Progenitor cell of endocrine pancreas (in vitro differentiated cells): ENCODE results near the gene FOXC2. TPM values are rescaled to one million over a fixed set of nuclear protein-coding genes. Genes with fewer than 3 reads are reported as not detected.

Source experiments
- DNase-seq: peaks from one replicate; pipeline ENCODE4 v3.0.0; 2021; ENCODE audit warnings: low spot score; ENCODE audit not compliant: unreplicated experiment
- H3K27ac Mint-ChIP-seq: 2 replicates; pipeline ENCODE4 v1.8.0; 2021; ENCODE audit warnings: mild to moderate bottlenecking, moderate library complexity, mixed read lengths
- H3K27me3 Mint-ChIP-seq: 2 replicates; pipeline ENCODE4 v1.8.0; 2021; ENCODE audit warnings: mixed read lengths
- H3K36me3 Mint-ChIP-seq: 2 replicates; pipeline ENCODE4 v1.8.0; 2022; ENCODE audit warnings: mixed read lengths; ENCODE audit not compliant: insufficient read depth
- H3K4me1 Mint-ChIP-seq: 2 replicates; pipeline ENCODE4 v1.8.0; 2021; ENCODE audit warnings: low read depth, mixed read lengths
- H3K4me3 Mint-ChIP-seq: 2 replicates; pipeline ENCODE4 v1.8.0; 2021; ENCODE audit warnings: low read depth, mild to moderate bottlenecking, moderate library complexity, mixed read lengths
- H3K9me3 Mint-ChIP-seq: 2 replicates; pipeline ENCODE4 v1.8.0; 2021; ENCODE audit warnings: low read depth, mixed read lengths
- total RNA-seq: library from RNA; stranded (reverse); gene quantifications from 2 replicates; pipeline ENCODE4 v1.2.1, GENCODE V29; 2021
- TF ChIP-seq, protein P1 (sequence below): fragments of 200-600 bp; sonication (generic); IDR thresholded peaks from one replicate; pipeline ENCODE4 v1.5.0; 2021; ENCODE audit warnings: antibody characterized with exemption, mild to moderate bottlenecking; ENCODE audit not compliant: unreplicated experiment

The FOXC2 gene
- total RNA-seq, 1 donor from 2014 or later: not detected

DNA sequence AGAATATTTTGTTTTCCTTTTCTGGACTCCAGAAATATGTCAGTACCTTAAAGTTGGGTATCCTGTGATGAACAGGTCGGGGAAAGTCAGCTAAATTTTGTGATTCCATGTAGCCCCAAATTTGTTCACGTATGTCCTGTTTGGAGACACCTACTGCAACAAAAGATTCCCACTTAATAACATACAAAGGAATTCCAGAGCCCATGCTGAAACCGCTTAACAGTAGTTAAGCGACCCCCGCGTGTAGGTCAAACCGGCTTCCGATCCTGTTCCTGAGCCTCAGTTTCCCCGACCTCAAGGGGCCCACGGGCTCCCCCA is 12.1 kb upstream of the FOXC2 start:
- no peaks in the 10 kb centered on the region for H3K36me3 Mint-ChIP-seq
- no peak for DNase-seq
- peaks cover 3% of the 10 kb centered on the region for H3K4me1 Mint-ChIP-seq
- TF ChIP-seq, protein P1, sequence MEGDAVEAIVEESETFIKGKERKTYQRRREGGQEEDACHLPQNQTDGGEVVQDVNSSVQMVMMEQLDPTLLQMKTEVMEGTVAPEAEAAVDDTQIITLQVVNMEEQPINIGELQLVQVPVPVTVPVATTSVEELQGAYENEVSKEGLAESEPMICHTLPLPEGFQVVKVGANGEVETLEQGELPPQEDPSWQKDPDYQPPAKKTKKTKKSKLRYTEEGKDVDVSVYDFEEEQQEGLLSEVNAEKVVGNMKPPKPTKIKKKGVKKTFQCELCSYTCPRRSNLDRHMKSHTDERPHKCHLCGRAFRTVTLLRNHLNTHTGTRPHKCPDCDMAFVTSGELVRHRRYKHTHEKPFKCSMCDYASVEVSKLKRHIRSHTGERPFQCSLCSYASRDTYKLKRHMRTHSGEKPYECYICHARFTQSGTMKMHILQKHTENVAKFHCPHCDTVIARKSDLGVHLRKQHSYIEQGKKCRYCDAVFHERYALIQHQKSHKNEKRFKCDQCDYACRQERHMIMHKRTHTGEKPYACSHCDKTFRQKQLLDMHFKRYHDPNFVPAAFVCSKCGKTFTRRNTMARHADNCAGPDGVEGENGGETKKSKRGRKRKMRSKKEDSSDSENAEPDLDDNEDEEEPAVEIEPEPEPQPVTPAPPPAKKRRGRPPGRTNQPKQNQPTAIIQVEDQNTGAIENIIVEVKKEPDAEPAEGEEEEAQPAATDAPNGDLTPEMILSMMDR: no peak
- H3K27ac Mint-ChIP-seq: peak overlapping the region; percentile 96
- peaks cover 38% of the 10 kb centered on the region for H3K27me3 Mint-ChIP-seq
- no peaks in the 10 kb centered on the region for H3K9me3 Mint-ChIP-seq
- H3K4me3 Mint-ChIP-seq: peak overlapping the region; percentile 87

DNA sequence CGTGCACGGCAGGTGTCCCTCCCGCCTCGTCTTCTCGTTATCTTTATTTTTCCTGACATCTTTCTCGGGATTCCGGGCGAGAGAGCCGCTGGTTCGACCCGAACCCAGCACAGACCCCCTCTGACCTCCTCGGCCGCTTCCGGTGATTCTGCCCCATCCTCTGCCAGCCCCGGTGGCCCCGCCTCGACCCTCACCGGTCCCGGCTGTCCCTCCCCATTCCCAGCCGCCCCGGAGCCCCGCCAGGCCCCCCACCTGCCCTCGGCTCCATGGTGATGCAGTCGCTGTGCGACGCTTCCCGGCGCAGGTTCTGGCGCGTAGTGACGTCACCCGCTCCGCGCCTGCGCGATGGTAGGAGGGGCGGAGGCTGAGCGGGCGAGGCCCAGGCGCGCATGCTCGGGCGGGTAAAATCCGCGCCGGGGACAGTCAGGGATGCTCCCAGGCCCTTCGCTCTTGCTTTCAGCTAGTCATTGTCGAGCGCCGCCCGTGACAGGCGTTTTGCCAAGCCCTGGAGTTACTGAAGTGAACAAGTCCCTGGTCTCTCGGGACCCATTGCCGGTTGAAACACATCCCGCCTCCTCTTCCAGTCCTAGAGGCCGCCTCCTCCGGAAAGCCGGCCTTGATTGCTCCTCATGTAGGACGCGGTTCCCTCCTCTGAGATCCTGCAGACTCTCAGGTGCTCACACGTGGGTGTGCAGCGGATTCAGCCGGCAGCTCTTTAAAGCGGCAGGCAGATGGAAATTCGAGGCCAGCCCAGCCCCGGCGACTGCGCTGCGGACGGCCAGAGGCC is 11.5 kb upstream of the FOXC2 start, which contains the start of gene MTHFSD:
Gene MTHFSD, minus strand, starts transcription at position 319 of the 787 bp plus-strand sequence. Its CDS starts 51 bp downstream, at position 268.
- H3K36me3 Mint-ChIP-seq: no peaks in the 10 kb centered on the region
- no peaks in the 10 kb centered on the region for H3K9me3 Mint-ChIP-seq
- peak within 1 kb of the TSS; percentile 87 for H3K4me3 Mint-ChIP-seq
- peak; percentile 76 for DNase-seq
- peaks cover 38% of the 10 kb centered on the region for H3K27me3 Mint-ChIP-seq
- TF ChIP-seq, protein P1: no peak
- H3K27ac Mint-ChIP-seq: peak within 1 kb of the TSS; percentile 96
- H3K4me1 Mint-ChIP-seq: peaks cover 3% of the 10 kb centered on the region

DNA sequence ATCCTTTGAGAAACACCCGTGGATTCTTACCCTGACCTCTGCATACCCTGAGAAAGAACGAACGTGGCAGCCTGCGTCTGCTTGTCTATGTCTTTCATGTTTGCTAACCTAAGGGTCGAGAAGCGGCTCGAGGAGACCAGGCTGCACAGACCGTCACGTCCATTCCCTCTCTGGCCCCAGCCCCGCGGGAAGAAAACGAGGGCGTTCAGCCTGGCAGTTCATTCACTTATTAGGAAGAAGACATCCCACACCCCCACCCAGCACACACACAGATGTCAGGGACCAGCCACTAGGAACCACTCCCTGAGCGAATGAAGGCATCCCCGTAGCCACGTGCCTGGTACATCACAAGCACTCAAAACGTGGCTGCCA is 10.9 kb upstream of the FOXC2 start:
- TF ChIP-seq, protein P1: no peak

DNA sequence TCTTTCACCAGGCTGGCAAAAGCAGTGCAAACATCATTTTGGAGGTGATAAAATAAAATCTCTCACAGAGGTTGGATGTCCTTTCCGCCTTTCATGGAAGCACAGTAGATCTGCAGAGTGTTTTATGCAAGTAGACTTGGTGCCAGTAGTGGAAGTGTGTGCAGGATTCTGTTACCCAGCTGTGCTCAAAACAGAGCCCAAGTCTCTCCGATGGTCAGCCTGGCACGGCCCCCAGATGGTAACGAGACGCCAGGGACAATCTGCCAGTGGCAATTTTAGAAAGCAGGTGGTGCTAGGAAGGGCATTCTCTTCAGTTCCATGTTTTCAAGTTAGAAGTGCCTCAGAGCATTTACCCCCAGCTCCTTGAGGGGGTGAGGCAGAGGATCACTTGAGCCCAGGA is 10.1 kb upstream of the FOXC2 start:
- TF ChIP-seq, protein P1: no peak
- DNase-seq: no peak
- peaks cover 43% of the 10 kb centered on the region for H3K27me3 Mint-ChIP-seq
- H3K27ac Mint-ChIP-seq: no peak overlapping the region
- no peaks in the 10 kb centered on the region for H3K36me3 Mint-ChIP-seq
- H3K4me1 Mint-ChIP-seq: peaks cover 3% of the 10 kb centered on the region
- no peaks in the 10 kb centered on the region for H3K9me3 Mint-ChIP-seq
- no peak overlapping the region for H3K4me3 Mint-ChIP-seq

More for the DNA sequence above, 10.9 kb upstream of the FOXC2 start:
- peak overlapping the region; percentile 24 for H3K27ac Mint-ChIP-seq
- H3K27me3 Mint-ChIP-seq: peaks cover 41% of the 10 kb centered on the region
- peak overlapping the region; percentile 87 for H3K4me3 Mint-ChIP-seq
- H3K4me1 Mint-ChIP-seq: peaks cover 3% of the 10 kb centered on the region
- no peak for DNase-seq
- no peaks in the 10 kb centered on the region for H3K36me3 Mint-ChIP-seq
- no peaks in the 10 kb centered on the region for H3K9me3 Mint-ChIP-seq

DNA sequence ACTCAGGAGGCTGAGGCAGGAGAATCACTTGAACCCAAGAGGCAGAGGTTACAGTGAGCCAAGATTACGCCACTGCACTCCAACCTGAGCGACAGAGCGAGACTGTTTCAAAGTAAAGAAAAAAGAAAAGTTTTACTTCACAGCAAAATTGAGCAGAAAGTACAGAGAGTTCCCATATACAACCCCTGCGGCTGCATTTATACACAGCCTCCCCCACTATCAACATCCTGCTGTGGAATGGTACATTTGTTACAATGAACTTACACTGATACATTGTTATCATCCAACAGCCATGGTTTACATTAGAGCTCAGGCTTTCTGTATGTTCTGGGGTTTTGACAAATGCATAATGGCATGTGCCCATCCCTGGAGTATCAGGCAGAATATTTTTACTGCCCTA is 9.0 kb upstream of the FOXC2 start:
- no peaks in the 10 kb centered on the region for H3K9me3 Mint-ChIP-seq
- H3K4me1 Mint-ChIP-seq: peaks cover 1% of the 10 kb centered on the region
- no peak overlapping the region for H3K4me3 Mint-ChIP-seq
- no peak overlapping the region for H3K27ac Mint-ChIP-seq
- no peak for DNase-seq
- H3K27me3 Mint-ChIP-seq: peaks cover 44% of the 10 kb centered on the region
- H3K36me3 Mint-ChIP-seq: no peaks in the 10 kb centered on the region
- TF ChIP-seq, protein P1: no peak
